Measurements from ENCODE around the gene ACTR1B.
A peak's percentile ranks its signal among the peaks of the same experiment; 100 is the strongest.
"Not testable (repeated sequence)": the region's sequence is repeated elsewhere in the genome, so short reads cannot be mapped to it uniquely, and the experiment has no call there.

The ACTR1B gene

GRCh38 chr2:97688062-97688827, 24.4 kb upstream of the ACTR1B start:
- no peak for DNase-seq

- DNase-seq: not testable (repeated sequence)
Observed at GRCh38 chr2:97687235-97687634, 23.4 kb upstream of the ACTR1B start.

- no peak for DNase-seq
Observed at GRCh38 chr2:97678298-97678697, 14.5 kb upstream of the ACTR1B start.

GRCh38 chr2:97677480-97677879, 13.6 kb upstream of the ACTR1B start:
- DNase-seq: no peak

- DNase-seq: no peak
Observed at GRCh38 chr2:97676620-97677019, 12.8 kb upstream of the ACTR1B start.

DNA sequence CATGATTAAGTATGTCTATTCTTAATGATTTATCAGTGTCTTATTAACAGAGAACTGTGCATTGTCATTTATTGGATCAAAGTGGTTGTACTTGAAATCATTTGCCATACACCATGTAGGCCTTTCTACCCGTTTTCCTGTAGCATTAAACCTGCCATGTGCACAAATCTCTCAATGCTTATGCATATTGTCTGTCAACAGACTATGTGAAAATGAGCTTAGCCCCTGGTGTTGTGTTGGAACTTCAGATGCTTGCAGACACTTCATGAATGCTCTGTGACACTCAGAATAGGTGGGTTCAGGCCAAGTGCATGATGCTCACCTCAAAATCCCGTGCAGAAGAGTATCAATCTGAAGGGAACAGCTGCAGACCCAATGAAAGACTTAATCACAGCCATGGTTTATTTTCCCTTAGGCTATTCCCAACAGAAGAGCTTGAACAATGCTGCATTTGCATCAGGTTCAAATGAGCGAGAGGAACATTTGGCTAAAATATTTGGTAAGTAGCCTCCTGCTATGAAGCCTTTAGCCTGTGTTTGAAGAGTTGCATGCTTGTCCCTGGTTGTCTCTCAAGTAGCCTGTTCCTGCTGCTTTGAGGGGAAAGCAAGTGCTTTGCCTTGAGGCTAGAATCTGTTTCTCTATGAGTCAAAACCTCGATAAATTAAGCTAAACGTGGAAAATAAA, 11.7 kb upstream of the ACTR1B start:
- no peak for DNase-seq

- peak; percentile 71 for DNase-seq
Observed at GRCh38 chr2:97673915-97674283, 10.1 kb upstream of the ACTR1B start.

DNA sequence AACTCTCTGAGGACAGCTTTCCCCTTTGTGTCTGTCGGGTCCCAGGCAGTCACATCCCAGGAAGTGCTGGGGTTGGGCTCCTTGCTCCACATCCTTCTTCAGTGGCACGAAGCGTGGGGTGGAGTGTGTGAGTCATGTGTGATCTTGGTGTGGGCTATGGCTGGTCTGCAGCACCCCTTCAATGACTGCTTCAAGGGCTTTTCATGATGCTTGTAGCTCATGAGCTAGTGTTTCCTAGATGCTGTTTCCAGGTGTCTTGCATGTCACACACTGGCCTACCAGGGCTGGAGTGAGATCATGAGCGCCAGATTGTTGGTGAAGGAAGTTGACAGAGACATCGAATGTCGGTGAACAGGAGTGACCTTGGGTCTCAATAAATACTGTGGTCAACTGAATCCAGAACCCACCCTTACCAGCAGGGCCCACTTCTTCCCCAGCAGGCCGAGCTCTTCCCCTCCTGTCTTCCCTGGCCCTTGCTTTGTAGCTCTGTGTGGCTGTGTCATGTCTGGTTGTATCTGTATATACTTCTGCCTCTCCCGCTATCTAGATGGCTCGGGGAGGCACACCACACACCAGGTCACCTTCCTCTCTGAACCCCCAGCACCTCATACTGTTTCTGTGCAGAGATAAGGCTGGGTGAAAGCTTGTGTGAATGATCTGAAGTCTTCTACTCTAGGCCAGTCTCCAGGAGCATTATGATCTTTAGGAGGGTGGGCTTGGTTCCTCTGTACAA, 9.5 kb upstream of the ACTR1B start:
- DNase-seq: peak; percentile 61

GRCh38 chr2:97672606-97673140, 8.8 kb upstream of the ACTR1B start:
- DNase-seq: not testable (repeated sequence)

- DNase-seq: no peak
Observed at GRCh38 chr2:97671526-97671925, 7.7 kb upstream of the ACTR1B start.

GRCh38 chr2:97670471-97670870, 6.6 kb upstream of the ACTR1B start:
- DNase-seq: no peak

GRCh38 chr2:97669448-97669847, 5.6 kb upstream of the ACTR1B start, which contains the start of gene C2orf92:
C2orf92 (plus strand) TSS chr2:97669713; CDS start chr2:97669789, 76 bp downstream.
- DNase-seq: no peak

GRCh38 chr2:97664636-97664970, 759 bp upstream of the ACTR1B start:
- DNase-seq: no peak

GRCh38 chr2:97663626-97663961, 250 bp downstream of the ACTR1B start:
- no peak for DNase-seq

DNA sequence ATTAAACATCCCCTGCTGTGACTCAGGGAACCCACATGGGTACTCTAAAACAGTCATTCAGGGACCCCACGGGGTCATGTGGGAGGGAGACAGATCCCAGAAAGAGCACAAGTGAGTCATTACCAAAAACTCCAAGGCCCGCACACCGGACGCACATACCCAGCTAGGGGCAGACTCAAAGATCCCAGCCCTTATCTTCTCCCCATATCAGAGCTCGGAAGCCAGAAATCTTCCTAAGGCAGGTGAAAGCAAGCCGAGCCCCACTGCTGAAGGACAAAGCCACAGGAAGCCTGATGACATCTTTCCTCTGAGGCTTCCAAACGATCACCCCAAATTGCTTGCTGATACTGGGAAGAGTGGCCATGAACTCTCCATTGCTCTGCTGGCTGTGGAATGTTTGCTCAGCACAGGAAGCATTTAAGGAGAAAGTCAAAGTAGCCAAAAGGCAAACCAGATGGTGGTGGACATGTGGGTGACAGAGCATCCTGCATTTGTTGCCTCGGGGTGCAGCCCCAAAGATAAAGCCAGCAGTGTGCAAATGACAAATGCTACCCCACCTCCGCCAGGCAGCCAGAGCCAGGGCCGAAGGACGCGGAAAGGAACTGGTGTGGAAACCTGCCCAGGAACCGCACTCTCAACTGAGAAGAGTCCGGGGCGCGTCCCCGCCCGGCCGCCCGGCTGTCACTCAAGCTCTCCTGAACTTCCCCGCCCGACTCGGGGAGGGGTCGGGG, 784 bp downstream of the ACTR1B start:
- DNase-seq: peak; percentile 89

GRCh38 chr2:97662386-97662894, 1.4 kb downstream of the ACTR1B start:
- no peak for DNase-seq

- DNase-seq: no peak
Observed at GRCh38 chr2:97661927-97662326, 1.9 kb downstream of the ACTR1B start.

DNA sequence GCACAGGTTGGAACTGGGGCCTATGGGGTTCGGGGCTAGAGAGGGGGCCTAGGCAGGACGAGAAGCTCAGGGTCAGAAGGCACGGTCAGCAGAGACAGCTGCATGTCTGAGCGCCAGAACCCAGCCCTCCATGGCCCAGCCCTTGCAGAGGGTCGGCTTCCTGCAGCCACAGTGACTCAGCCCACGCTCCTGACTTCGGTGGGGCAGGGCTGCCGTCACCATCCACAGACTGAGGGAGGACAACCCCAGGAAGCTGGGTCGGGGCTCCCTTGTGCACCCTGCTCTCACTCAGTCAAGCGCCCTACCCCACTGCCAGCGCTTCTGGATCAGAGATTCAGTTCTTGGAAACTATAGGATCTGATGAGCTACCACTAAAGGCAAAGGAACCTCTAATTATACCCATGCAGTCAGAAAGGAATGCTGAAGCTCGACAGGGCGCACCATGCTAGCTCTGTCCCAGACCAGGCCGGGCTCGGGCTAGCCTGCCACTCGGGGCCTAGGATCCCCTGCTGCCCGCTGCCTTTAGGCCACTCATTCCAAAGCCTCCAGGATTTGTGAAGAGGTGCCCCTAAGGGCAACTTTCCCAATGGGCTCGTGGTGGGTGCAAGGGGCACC, 3.0 kb downstream of the ACTR1B start:
- DNase-seq: no peak

DNA sequence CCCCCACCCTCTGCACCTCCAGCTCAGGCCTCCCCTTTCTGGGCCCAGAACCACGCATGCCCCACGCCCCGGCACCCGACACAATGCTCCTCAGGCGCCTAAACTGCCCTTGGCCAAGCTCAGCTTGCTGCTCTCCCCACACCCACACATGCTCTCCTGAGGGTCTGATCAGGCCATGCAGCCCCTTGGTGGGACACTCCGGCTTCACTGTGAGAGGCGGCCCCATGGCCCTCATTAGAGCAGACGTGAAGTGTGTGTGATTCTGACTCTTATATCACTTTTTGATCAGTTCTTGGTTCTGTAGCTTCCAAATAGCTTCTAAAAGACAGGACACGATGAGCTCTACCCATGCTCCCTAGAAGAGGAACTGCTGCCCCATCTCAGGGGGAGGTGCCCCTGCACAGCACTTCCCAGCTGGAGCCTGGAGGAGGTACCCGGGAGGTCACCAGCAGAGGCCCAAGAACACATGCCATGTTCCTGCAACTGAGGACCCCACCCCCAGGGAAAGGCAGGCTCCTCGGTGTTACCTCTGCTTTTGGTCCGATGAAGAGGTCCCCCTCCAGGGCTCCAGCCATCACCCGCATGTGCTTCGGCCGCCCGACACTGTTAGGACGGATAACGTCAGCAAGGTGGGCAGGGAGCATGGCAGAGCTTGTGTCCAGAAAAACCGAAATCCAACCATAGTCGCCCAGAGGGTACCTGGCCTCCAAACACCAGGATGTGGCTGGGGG, 3.6 kb downstream of the ACTR1B start:
- DNase-seq: no peak

DNA sequence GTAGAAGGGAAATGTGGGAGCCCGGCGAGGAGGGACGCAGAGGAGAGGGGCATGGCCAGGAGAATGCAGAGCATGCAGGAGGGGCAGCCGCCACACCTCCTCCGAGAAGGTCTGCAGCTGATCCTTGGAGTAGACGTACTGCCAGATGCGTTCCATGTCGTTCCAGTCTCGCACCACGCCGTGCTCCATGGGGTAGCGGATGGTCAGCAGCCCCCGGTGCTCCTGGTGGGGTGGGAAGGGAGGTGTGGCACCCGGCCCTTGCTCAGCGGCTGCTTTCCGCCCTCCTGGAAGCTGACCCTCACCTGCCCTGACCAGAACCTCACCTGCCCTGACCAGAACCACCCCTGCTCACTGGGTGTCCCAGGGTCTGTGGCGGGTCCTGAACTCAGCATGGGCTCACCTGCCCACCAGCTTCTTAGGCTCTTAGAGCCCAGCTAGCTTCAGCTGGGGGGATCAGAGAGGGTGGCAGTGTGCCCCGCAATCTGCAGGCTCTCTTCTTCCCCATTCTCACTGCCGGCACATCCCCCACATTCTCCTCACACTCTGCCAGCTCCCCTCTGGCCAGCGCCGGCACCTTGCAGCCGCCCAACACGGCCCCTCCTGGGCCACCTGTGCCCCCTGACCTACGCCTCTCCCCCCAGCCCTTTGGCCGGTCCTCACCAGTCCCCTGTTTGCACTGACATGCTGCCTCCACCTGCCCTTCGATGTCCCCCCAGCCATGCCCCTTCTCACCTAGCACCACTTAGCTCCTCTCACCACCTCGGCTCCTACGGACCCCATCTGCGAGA, 4.4 kb downstream of the ACTR1B start:
- DNase-seq: no peak

DNA sequence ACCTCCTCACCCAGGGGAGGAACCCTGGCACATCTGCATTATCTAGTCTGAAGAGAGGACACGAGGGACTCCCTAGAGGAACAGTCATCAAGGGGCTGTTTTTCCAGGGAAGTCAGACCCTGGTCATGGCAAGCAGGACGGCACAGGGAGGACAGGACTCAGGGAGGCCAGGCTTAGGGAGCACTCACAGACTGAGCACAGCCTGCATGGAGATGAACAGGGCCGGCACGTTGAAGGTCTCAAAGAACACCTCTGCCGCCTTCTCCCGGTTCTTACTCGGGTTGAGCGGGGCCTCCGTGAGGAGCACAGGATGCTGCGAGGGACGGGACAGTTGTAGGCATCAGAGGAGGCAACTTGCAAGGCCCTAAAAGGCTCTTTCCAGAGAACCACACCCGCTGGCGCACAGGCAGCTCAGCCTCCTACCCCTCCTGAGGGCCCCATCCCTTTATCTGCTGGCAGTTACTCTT, 5.1 kb downstream of the ACTR1B start:
- no peak for DNase-seq
